Peyer's patch (tissue), 4 donors: ENCODE results near the gene CERS6.

Source experiments
- CTCF ChIP-seq, 6 experiments: fragments of 450-650 bp in 4 of 6; fragments of 200-600 bp in 2 of 6; sonication (generic) in 1 of 6; IDR thresholded peaks; one replicate each; pipeline ENCODE4 v1.5.1; 2017 to 2019; ENCODE audit warnings: antibody characterized with exemption in 6 of 6, mild to moderate bottlenecking in 3 of 6, moderate library complexity in 1 of 6
- POLR2A ChIP-seq, 2 donors: fragments of 450-650 bp; IDR thresholded peaks; one replicate each; pipeline ENCODE4 v1.5.1; 2017; ENCODE audit warnings: antibody characterized with exemption in 2 of 2, mild to moderate bottlenecking in 2 of 2, moderate library complexity in 2 of 2

- TF ChIP-seq CTCF (IDR thresholded peaks at IDR 0.05), result no peak
- no peak for TF ChIP-seq POLR2A (IDR thresholded peaks at IDR 0.05)
Measured at GRCh38 chr2:168749297-168749696, 293.2 kb downstream of the CERS6 start.
